GM10248 (cell line): ENCODE data around the gene RANBP2.

Source experiments
- CTCF ChIA-PET: fragments of 300-600 bp; sonication (Branson Sonifier 250); formaldehyde crosslinking; extraction: SDS; loops from one replicate; lab custom pipeline; 2021; ENCODE audit warnings: antibody characterized with exemption; lab: Yijun Ruan, JAX
- POLR2A ChIA-PET: fragments of 350-650 bp; sonication (Branson Sonifier 250); formaldehyde crosslinking; extraction: SDS; loops from one replicate; lab custom pipeline; 2020; ENCODE audit warnings: antibody characterized with exemption; lab: Yijun Ruan, JAX
- DNase-seq: peaks from one replicate; pipeline ENCODE4 v3.0.0; 2012; ENCODE audit errors: extremely low spot score
- TF ChIP-seq, protein P1 (sequence below): IDR thresholded peaks from 2 replicates; pipeline ENCODE4 v1.5.1; 2012; ENCODE audit warnings: mild to moderate bottlenecking, low read depth; ENCODE audit errors: extremely low read depth, missing control alignments, control extremely low read depth

RANBP2 gene

DNA sequence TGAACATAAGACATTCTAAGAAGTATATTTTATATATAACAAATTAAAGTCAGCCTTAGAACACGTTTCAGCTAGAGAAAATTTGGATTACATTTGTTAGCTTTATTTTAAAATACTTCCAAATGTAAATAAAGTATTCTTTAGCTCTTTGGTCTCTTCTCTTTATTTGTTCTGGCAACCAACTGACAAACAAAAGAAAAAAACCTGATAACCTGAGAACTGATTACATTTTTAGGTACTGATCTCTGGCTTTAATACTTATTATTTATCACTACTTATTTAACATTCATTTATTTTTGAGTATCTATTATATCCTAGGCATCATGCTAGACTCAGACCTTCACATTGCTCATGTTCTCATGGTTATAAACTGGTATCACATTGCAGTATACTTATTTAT lies 85.8 kb downstream of the RANBP2 start:
- ChIA-PET CTCF (no interaction called here), POLR2A (no interaction called here)
- TF ChIP-seq, protein P1, sequence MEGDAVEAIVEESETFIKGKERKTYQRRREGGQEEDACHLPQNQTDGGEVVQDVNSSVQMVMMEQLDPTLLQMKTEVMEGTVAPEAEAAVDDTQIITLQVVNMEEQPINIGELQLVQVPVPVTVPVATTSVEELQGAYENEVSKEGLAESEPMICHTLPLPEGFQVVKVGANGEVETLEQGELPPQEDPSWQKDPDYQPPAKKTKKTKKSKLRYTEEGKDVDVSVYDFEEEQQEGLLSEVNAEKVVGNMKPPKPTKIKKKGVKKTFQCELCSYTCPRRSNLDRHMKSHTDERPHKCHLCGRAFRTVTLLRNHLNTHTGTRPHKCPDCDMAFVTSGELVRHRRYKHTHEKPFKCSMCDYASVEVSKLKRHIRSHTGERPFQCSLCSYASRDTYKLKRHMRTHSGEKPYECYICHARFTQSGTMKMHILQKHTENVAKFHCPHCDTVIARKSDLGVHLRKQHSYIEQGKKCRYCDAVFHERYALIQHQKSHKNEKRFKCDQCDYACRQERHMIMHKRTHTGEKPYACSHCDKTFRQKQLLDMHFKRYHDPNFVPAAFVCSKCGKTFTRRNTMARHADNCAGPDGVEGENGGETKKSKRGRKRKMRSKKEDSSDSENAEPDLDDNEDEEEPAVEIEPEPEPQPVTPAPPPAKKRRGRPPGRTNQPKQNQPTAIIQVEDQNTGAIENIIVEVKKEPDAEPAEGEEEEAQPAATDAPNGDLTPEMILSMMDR = no peak
- DNase-seq = no peak

DNA sequence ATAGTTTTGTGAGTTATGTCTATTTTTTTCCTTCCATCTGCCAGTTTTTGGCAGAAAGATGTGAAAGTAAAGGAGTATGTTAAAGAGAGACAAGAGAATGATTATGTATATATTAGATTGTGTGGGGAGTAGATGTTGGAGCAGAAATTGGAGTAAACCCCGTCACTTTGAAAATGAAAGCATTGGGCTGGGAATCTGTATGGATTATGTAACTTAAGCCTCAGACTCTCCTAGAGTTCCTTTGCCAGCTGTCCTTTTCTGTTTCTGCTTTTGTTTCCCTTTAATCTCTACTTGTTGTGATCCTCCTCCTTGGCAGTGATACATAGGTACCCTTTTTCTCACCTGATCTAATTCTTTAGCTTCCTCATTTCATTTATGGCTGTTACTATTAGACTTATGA lies 86.5 kb downstream of the RANBP2 start:
- POLR2A ChIA-PET = no interaction called here

DNA sequence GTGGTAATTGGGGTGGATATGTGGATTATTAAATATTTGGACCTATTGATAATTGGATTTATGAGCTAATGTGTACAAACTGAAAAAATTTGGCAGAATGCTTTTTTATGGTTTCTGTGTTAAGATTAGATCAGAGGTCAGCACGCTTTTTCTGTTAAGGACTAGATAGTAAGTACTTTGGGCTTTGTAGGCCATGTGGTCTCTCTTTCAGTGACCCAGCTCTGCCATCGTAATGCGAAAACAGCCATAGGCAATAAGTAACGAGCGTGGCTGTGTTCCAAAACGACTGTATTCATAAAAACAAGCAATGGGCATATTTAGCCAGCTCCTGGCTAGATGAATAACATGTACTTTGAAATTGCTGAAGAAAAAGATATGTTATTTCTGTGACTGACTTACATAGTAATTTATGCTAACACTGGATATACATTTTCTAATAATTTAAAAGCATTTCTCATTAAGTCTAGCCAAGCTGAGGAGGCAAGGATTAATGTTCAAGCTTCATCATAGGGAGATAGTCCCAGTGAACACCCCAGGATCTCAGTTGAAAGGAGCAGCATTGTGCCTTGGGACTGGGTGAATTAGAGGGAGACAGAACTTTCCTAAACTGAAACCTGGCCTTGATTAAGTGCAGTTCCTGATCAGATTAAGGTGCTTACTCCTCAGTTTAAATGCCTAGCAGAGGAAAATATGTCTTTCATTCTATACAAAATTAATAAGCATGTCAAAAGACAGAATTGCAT lies 87.3 kb downstream of the RANBP2 start:
- TF ChIP-seq, protein P1 = no peak
- POLR2A ChIA-PET = no interaction called here
- CTCF ChIA-PET = interaction anchor here (0.9 to 1.6 kb wide), 4 partner anchors 10 to 23 kb away, joined by 3 to 5 read pairs (median 3); no protein-coding TSS in a partner anchor
- DNase-seq = no peak

More for the DNA sequence above, 86.5 kb downstream of the RANBP2 start:
- CTCF ChIA-PET = interaction anchor here (0.9 to 1.1 kb wide), 3 partner anchors 10 to 24 kb away, joined by 3 to 5 read pairs (median 3); no protein-coding TSS in a partner anchor
- DNase-seq = no peak
- TF ChIP-seq, protein P1 = no peak

DNA sequence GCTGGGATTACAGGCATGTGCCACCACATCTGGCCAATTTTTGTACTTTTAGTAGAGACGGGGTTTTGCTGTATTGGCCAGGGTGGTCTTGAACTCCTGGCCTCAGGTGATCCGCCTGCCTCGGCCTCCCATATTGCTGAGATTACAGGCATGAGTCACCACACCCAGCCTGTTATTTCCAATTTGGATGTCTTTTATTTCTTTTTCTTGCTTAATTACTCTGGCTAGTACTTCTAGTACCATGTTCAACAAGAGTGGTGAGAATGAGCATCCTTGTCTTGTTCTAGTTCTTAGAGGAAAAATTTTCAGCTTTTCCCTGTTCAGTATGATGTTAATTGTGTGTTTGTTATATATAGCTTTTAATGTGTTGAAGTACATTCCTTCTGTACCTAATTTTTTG lies 90.7 kb downstream of the RANBP2 start:
- DNase-seq = no peak
- CTCF ChIA-PET = no interaction called here
- TF ChIP-seq, protein P1 = no peak
- POLR2A ChIA-PET = no interaction called here

DNA sequence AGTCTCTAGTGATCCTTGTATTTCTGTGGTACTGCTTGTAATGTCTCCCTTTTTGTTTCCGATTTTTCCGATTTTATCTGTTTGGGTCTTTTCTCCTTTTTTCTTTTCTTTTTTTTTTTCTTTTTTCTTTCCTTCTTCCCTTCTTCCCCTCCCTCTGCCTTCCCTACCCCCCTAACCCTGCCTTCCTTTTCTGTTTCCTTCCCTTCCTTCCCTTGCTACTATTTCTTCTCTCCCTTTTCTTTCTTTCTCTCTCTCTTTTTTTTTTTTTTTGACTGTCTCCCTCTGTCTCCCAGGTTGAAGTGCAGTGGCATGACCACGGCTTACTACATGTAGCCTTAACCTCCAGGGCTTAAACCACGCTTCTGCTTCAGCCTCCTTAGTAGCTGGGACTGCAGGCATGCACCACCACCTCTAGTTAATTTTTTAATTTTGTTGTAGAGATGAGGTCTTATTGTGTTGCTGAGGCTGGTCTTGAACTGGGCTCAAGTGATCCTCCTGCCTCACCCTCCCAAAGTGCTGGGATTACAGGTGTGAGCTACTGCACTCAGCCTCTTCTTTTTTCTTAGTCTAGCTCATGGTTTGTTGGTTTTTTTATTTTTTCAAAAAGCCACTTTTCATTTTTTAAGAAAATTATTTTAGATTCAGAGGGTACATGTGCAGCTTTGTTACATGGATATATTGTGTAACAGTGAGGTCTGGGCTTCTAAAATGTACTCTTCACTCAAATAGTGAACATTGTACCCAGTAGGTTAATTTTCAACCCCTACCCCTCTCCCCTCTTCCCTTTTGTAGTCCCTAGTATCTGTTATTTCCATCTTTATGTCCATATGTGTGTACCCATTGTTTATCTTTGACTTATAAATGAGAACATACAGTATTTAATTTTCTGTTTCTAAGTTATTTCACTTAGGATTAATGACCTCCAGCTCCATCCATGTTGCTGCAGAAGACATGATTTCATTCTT lies 92.0 kb downstream of the RANBP2 start:
- TF ChIP-seq, protein P1 = no peak
- CTCF ChIA-PET = no interaction called here
- POLR2A ChIA-PET = no interaction called here
- DNase-seq = no peak

DNA sequence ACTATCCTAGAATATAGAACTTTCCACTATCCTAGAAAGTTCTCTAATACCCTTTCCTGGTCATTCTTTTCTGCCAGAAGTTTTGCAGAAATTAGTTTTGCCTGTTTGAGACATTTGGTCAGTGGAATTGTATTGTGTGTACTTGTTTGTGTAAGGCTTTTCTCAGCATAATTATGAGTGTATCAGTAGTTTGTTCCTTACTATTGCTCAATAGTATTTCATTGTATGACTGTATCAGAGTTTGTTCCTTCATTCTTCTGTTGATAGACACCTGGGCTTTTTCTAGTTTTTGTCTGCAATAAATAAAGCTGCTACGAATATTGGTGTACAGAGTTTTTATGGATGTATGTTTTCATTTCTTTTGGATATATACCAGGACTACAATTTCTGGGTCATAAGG lies 94.5 kb downstream of the RANBP2 start:
- ChIA-PET POLR2A (no interaction called here), CTCF (no interaction called here)
- TF ChIP-seq, protein P1 = no peak
- no peak for DNase-seq
